GM12878 (cell line): Measurements from ENCODE around the gene ZDHHC1. TPM values are rescaled to one million over a fixed set of nuclear protein-coding genes. Genes with fewer than 3 reads are reported as not detected.

Source experiments
- ATAC-seq: fragments of 200-7000 bp; cut with Tn5 transposase; 3 replicates; pipeline ENCODE4 v1.9.1; 2020; ENCODE audit warnings: mild to moderate bottlenecking, moderate library complexity
- BruUV-seq: library from RNA; stranded (reverse); fragments of 400-500 nt; replicated peaks from 2 replicates; lab custom pipeline; 2021; lab: Mats Ljungman, UMichigan
- CTCF ChIA-PET: fragments of 300-600 bp; sonication (Branson Sonifier 250); formaldehyde crosslinking; extraction: SDS; loops from one replicate; lab custom pipeline; 2021; ENCODE audit warnings: inconsistent platforms; lab: Yijun Ruan, JAX
- POLR2A ChIA-PET: fragments of 350-600 bp; formaldehyde crosslinking; extraction: SDS; loops from one replicate; lab custom pipeline; 2021; ENCODE audit warnings: inconsistent platforms; lab: Charles Lee
- RAD21 ChIA-PET: fragments of 300-600 bp; sonication (Branson Sonifier 250); formaldehyde crosslinking; loops from one replicate; lab custom pipeline; 2023; ENCODE audit warnings: antibody characterized with exemption; ENCODE audit not compliant: unreplicated experiment; lab: Charles Lee
- SMC1A ChIA-PET: fragments of 300-600 bp; sonication (Branson Sonifier 250); formaldehyde crosslinking; loops from one replicate; lab custom pipeline; 2023; ENCODE audit not compliant: unreplicated experiment, uncharacterized antibody; lab: Charles Lee
- DNase-seq: peaks from one replicate; pipeline ENCODE4 v3.0.0-alpha.2; 2011; ENCODE audit warnings: low read depth, low spot score
- FAIRE-seq: peaks from 3 replicates; lab custom pipeline; 2011; peaks lifted over from hg19 to GRCh38; lab: Jason Lieb, UNC
- H2AFZ ChIP-seq: 2 replicates; pipeline ENCODE4 v1.6.0; 2011; ENCODE audit warnings: low read depth, low read length, control low read depth; ENCODE audit not compliant: control insufficient read depth
- H3K27ac ChIP-seq: 2 replicates; pipeline ENCODE4 v1.5.1; 2011; ENCODE audit warnings: control low read depth; ENCODE audit not compliant: control insufficient read depth, insufficient read depth
- H3K27me3 ChIP-seq, 2 experiments: replicated peaks in 1 of 2; 2 replicates each; pipeline versions ENCODE4 v1.6.0 to v1.6.1; 2011; ENCODE audit warnings: low read length in 1 of 2; ENCODE audit not compliant: control insufficient read depth in 2 of 2, insufficient read depth in 2 of 2
- H3K36me3 ChIP-seq, 2 experiments: 2 replicates each; pipeline ENCODE4 v1.5.1; 2011; ENCODE audit warnings: low read length in 1 of 2; ENCODE audit not compliant: control insufficient read depth in 2 of 2, insufficient read depth in 2 of 2
- H3K4me1 ChIP-seq: 2 replicates; pipeline ENCODE4 v1.6.1; 2011; ENCODE audit warnings: mild to moderate bottlenecking, low read length, moderate library complexity, mixed read lengths; ENCODE audit not compliant: control insufficient read depth, insufficient read depth
- H3K4me2 ChIP-seq: 2 replicates; pipeline ENCODE4 v1.6.0; 2011; ENCODE audit warnings: control low read depth; ENCODE audit not compliant: control insufficient read depth, insufficient read depth
- H3K4me3 ChIP-seq: fragments of 200-600 bp; sonication (generic); 2 replicates; pipeline ENCODE4 v1.5.1; 2016
- H3K79me2 ChIP-seq: 2 replicates; pipeline ENCODE4 v1.6.0; 2011; ENCODE audit warnings: low read length; ENCODE audit not compliant: control insufficient read depth, insufficient read depth
- H3K9ac ChIP-seq: 2 replicates; pipeline ENCODE4 v1.8.0; 2011; ENCODE audit warnings: low read length, control low read depth, mixed read lengths; ENCODE audit not compliant: control insufficient read depth, insufficient read depth
- H3K9me3 ChIP-seq: replicated peaks from 3 replicates; pipeline ENCODE4 v1.5.1; 2011; ENCODE audit warnings: mild to moderate bottlenecking, low read length; ENCODE audit not compliant: control insufficient read depth, insufficient read depth
- H4K20me1 ChIP-seq: 2 replicates; pipeline ENCODE4 v1.6.0; 2011; ENCODE audit not compliant: control insufficient read depth, insufficient read depth
- ESRRA ChIP-seq: IDR thresholded peaks from 2 replicates; pipeline ENCODE4 v1.6.1; 2012; ENCODE audit warnings: mild to moderate bottlenecking, low read length, improper control_type of control experiment
- FOXM1 ChIP-seq: IDR thresholded peaks from 2 replicates; pipeline ENCODE4 v1.6.1; 2012; ENCODE audit warnings: low read depth, mild to moderate bottlenecking, inconsistent platforms, low read length, moderate library complexity
- KLF5 ChIP-seq: fragments of 450-650 bp; IDR thresholded peaks from 2 replicates; pipeline ENCODE4 v1.6.1; 2014; ENCODE audit warnings: mild to moderate bottlenecking; ENCODE audit not compliant: partially characterized antibody
- MTA2 ChIP-seq: fragments of 450-650 bp; IDR thresholded peaks from 2 replicates; pipeline ENCODE4 v1.6.1; 2016; ENCODE audit warnings: low read depth, mild to moderate bottlenecking, moderate library complexity
- NFIC ChIP-seq: IDR thresholded peaks from 2 replicates; pipeline ENCODE4 v1.6.1; 2012; ENCODE audit warnings: low read depth, mild to moderate bottlenecking, inconsistent platforms, low read length, moderate library complexity
- NFXL1 ChIP-seq: fragments of 450-650 bp; IDR thresholded peaks from 2 replicates; pipeline ENCODE4 v1.6.1; 2017; ENCODE audit warnings: antibody characterized with exemption, mild to moderate bottlenecking, borderline replicate concordance
- NRF1 ChIP-seq: conservative IDR thresholded peaks from 2 replicates; pipeline ENCODE4 v1.6.1; 2011; ENCODE audit warnings: mild to moderate bottlenecking, low read depth, low read length, improper control_type of control experiment
- RAD51 ChIP-seq: fragments of 450-650 bp; IDR thresholded peaks from 2 replicates; pipeline ENCODE4 v1.6.1; 2016; ENCODE audit warnings: moderate library complexity, mild to moderate bottlenecking, inconsistent platforms
- TCF3 ChIP-seq: IDR thresholded peaks from 2 replicates; pipeline ENCODE4 v1.6.1; 2012; ENCODE audit warnings: low read depth, mild to moderate bottlenecking, low read length, borderline replicate concordance; ENCODE audit not compliant: insufficient read depth
- ZNF217 ChIP-seq: fragments of 450-650 bp; IDR thresholded peaks from 2 replicates; pipeline ENCODE4 v1.6.1; 2017; ENCODE audit warnings: antibody characterized with exemption, mild to moderate bottlenecking
- ZNF274 ChIP-seq: IDR thresholded peaks from one replicate; pipeline ENCODE4 v1.8.0; 2011; ENCODE audit not compliant: insufficient read length, insufficient read depth
- WGBS: methylation state at CpG from one replicate; pipeline ENCODE4 v1.1.6; 2016; ENCODE audit warnings: low lambda C conversion rate; ENCODE audit not compliant: insufficient replicate concordance, insufficient coverage; ENCODE audit errors: missing lambda C conversion rate; 5-methylcytosine and 5-hydroxymethylcytosine counted together
- in situ Hi-C: fragments of 300-500 bp; cut with MboI; formaldehyde crosslinking; loops from 9 replicates; pipeline ENCODE4 v1.14.3; 2018; ENCODE audit warnings: mixed read lengths
- intact Hi-C: fragments of 100-400 bp; cut with micrococcal nuclease; formaldehyde crosslinking; loops from one replicate; pipeline ENCODE4 v1.14.2; 2022; ENCODE audit not compliant: unreplicated experiment
- polyA plus RNA-seq, 11 experiments: library from polyadenylated mRNA; depleted of rRNA in 4 of 11; unstranded in 6 of 11; stranded (reverse) in 5 of 11; fragments of >200 nt; fragmentation: Nextera tagmentation in 4 of 11; fragmentation: Illumina TruSeq in 1 of 11; extraction: Ambion mirVana in 4 of 11; extraction: Trizol in 1 of 11; gene quantifications; 1 replicate in 1 of 11; 2 replicates in 10 of 11; pipeline versions ENCODE4 v1.2.1 to v1.2.3, GENCODE V29; 2011 to 2016; ENCODE audit warnings: inconsistent platforms in 2 of 11, missing spikeins in 2 of 11, low read depth in 1 of 11
- total RNA-seq, 4 experiments: library from RNA; depleted of rRNA in 3 of 4; stranded (reverse); fragments of >200 nt in 3 of 4; fragmentation: Illumina TruSeq in 1 of 4; extraction: Trizol in 1 of 4; gene quantifications; 2 replicates each; pipeline versions ENCODE4 v1.2.1 to v1.2.3, GENCODE V29; 2013 to 2021
- TF ChIP-seq, protein P1 (sequence below): fragments of 450-650 bp; IDR thresholded peaks from 2 replicates; pipeline ENCODE4 v1.6.1; 2017; ENCODE audit warnings: mild to moderate bottlenecking, low read depth, inconsistent platforms; ENCODE audit not compliant: poor library complexity, severe bottlenecking
- TF ChIP-seq, protein P2 (sequence below): fragments of 450-650 bp; formaldehyde crosslinking; IDR thresholded peaks from 2 replicates; pipeline ENCODE4 v1.4.0; 2022; ENCODE audit warnings: mild to moderate bottlenecking, moderate library complexity
- TF ChIP-seq, protein P3 (sequence below): IDR thresholded peaks from 2 replicates; pipeline ENCODE4 v1.6.1; 2012; ENCODE audit warnings: low read length, inconsistent platforms
- TF ChIP-seq, protein P4 (sequence below): fragments of 450-650 bp; IDR thresholded peaks from 2 replicates; pipeline ENCODE4 v1.6.1; 2018; ENCODE audit warnings: mild to moderate bottlenecking, low read depth, moderate library complexity; ENCODE audit not compliant: partially characterized antibody

The ZDHHC1 gene
- total and polyA plus RNA-seq, 10 of the 15 experiments (the other 5 are each of a cell fraction or from before 2014, with no cell fraction given), result 0.07 to 1.2 (median 0.66) TPM; not detected in 2

DNA sequence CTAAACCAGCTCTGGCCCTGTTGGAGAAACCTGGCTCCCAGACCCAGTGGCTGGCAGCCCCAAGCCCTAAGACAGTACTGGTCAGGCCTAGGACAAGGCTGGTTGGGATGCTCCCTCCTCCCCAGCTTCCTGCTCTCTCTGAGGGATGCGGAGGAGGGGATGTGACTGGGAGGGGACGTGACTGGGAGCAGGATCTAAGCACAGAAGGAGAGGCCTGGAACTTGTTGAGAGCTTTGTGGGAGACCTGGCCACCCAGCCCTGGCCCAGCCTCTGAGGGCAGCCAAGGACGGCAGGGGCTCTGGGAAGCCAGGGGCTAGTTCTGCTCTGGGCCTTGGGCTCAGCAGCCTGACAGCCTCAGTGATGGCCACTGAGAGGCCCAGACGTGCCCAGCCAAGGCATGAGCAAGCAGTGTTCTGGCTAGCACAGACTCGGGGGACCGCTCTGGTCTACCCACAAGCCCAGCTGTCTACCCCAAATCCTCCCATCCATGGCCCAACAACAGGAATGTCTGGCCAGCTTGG, 41.9 kb upstream of the ZDHHC1 start:
- ChIA-PET POLR2A (no interaction called here), SMC1A (interaction anchor here (1.2 kb wide), 1 partner anchor 30 kb away, joined by 3 read pairs; no protein-coding TSS in a partner anchor), RAD21 (interaction anchor here (2.4 kb wide), 1 partner anchor 31 kb away, joined by 13 read pairs; no protein-coding TSS in a partner anchor), CTCF (interaction anchor here (3.2 kb wide), 1 partner anchor 30 kb away, joined by 13 read pairs; no protein-coding TSS in a partner anchor)
- H3K27ac ChIP-seq, result no peak overlapping the region
- no TSS peak for BruUV-seq
- no peak overlapping the region for H3K9ac ChIP-seq
- peaks cover 1% of the 10 kb centered on the region for H3K79me2 ChIP-seq
- peaks cover 13% of the 10 kb centered on the region for H4K20me1 ChIP-seq
- ATAC-seq (no peak), FAIRE-seq (no peak), DNase-seq (no peak)
- no peaks in the 10 kb centered on the region for H3K27me3 ChIP-seq
- intact Hi-C loops, result no loop called here
- WGBS, result 98% methylated on average over 6 of the region's 6 CpGs
- no peaks in the 10 kb centered on the region for H3K9me3 ChIP-seq
- in situ Hi-C loops, result no loop called here
- H3K36me3 ChIP-seq, result peaks cover 5 to 8% of the 10 kb centered on the region in 2 experiments; a peak in 3 of 4 replicates
- no peak overlapping the region for H2AFZ ChIP-seq
- no peaks in the 10 kb centered on the region for H3K4me1 ChIP-seq
- no peak overlapping the region for H3K4me3 ChIP-seq
- H3K4me2 ChIP-seq, result no peak overlapping the region
- no peak for TF ChIP-seq RAD51
- TF ChIP-seq, protein P1, sequence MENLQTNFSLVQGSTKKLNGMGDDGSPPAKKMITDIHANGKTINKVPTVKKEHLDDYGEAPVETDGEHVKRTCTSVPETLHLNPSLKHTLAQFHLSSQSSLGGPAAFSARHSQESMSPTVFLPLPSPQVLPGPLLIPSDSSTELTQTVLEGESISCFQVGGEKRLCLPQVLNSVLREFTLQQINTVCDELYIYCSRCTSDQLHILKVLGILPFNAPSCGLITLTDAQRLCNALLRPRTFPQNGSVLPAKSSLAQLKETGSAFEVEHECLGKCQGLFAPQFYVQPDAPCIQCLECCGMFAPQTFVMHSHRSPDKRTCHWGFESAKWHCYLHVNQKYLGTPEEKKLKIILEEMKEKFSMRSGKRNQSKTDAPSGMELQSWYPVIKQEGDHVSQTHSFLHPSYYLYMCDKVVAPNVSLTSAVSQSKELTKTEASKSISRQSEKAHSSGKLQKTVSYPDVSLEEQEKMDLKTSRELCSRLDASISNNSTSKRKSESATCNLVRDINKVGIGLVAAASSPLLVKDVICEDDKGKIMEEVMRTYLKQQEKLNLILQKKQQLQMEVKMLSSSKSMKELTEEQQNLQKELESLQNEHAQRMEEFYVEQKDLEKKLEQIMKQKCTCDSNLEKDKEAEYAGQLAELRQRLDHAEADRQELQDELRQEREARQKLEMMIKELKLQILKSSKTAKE, result no peak
- TF ChIP-seq, protein P2, sequence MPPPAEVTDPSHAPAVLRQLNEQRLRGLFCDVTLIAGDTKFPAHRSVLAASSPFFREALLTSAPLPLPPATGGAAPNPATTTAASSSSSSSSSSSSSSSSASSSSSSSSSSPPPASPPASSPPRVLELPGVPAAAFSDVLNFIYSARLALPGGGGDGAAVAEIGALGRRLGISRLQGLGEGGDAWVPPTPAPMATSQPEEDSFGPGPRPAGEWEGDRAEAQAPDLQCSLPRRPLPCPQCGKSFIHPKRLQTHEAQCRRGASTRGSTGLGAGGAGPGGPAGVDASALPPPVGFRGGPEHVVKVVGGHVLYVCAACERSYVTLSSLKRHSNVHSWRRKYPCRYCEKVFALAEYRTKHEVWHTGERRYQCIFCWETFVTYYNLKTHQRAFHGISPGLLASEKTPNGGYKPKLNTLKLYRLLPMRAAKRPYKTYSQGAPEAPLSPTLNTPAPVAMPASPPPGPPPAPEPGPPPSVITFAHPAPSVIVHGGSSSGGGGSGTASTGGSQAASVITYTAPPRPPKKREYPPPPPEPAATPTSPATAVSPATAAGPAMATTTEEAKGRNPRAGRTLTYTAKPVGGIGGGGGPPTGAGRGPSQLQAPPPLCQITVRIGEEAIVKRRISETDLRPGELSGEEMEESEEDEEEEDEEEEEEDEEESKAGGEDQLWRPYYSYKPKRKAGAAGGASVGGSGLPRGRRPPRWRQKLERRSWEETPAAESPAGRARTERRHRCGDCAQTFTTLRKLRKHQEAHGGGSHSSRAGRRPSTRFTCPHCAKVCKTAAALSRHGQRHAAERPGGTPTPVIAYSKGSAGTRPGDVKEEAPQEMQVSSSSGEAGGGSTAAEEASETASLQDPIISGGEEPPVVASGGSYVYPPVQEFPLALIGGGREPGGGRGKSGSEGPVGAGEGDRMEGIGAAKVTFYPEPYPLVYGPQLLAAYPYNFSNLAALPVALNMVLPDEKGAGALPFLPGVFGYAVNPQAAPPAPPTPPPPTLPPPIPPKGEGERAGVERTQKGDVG (CRISPR knock-in tag), result no peak
- no peak for TF ChIP-seq ESRRA
- TF ChIP-seq MTA2, result no peak
- no peak for TF ChIP-seq ZNF274
- TF ChIP-seq TCF3, result no peak
- TF ChIP-seq ZNF217, result no peak
- no peak for TF ChIP-seq NFXL1
- no peak for TF ChIP-seq FOXM1
- TF ChIP-seq KLF5, result no peak
- no peak for TF ChIP-seq NFIC
- TF ChIP-seq NRF1, result no peak
- TF ChIP-seq, protein P3, sequence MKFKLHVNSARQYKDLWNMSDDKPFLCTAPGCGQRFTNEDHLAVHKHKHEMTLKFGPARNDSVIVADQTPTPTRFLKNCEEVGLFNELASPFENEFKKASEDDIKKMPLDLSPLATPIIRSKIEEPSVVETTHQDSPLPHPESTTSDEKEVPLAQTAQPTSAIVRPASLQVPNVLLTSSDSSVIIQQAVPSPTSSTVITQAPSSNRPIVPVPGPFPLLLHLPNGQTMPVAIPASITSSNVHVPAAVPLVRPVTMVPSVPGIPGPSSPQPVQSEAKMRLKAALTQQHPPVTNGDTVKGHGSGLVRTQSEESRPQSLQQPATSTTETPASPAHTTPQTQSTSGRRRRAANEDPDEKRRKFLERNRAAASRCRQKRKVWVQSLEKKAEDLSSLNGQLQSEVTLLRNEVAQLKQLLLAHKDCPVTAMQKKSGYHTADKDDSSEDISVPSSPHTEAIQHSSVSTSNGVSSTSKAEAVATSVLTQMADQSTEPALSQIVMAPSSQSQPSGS, result no peak
- TF ChIP-seq, protein P4, sequence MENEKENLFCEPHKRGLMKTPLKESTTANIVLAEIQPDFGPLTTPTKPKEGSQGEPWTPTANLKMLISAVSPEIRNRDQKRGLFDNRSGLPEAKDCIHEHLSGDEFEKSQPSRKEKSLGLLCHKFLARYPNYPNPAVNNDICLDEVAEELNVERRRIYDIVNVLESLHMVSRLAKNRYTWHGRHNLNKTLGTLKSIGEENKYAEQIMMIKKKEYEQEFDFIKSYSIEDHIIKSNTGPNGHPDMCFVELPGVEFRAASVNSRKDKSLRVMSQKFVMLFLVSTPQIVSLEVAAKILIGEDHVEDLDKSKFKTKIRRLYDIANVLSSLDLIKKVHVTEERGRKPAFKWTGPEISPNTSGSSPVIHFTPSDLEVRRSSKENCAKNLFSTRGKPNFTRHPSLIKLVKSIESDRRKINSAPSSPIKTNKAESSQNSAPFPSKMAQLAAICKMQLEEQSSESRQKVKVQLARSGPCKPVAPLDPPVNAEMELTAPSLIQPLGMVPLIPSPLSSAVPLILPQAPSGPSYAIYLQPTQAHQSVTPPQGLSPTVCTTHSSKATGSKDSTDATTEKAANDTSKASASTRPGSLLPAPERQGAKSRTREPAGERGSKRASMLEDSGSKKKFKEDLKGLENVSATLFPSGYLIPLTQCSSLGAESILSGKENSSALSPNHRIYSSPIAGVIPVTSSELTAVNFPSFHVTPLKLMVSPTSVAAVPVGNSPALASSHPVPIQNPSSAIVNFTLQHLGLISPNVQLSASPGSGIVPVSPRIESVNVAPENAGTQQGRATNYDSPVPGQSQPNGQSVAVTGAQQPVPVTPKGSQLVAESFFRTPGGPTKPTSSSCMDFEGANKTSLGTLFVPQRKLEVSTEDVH, result no peak
